OCI-LY3 (cell line): ENCODE measurements around the gene IBSP.

Experiments used
- H2AFZ ChIP-seq: fragments of 200-600, 300-600 bp; shearing (Covaris generic); 2 replicates; pipeline ENCODE4 v1.6.0; 2014; ENCODE audit warnings: antibody characterized with exemption, low read depth, low read length
- H3K27ac ChIP-seq: fragments of 200-600, 300-600 bp; sonication (generic); 2 replicates; pipeline ENCODE4 v1.5.1; 2014; ENCODE audit warnings: mild to moderate bottlenecking, low read length, moderate library complexity, mixed read lengths
- H3K27me3 ChIP-seq: fragments of 200-600, 300-600 bp; sonication (generic); 2 replicates; pipeline ENCODE4 v1.6.1; 2014; ENCODE audit warnings: low read depth, low read length, mixed read lengths
- H3K36me3 ChIP-seq: fragments of 200-600, 300-600 bp; sonication (generic); replicated peaks from 2 replicates; pipeline ENCODE3; 2014; ENCODE audit warnings: low read depth, low read length, mixed read lengths
- H3K4me1 ChIP-seq: fragments of 300-600, 200-600 bp; sonication (generic); 2 replicates; pipeline ENCODE4 v1.6.1; 2014; ENCODE audit warnings: low read length, mixed read lengths
- H3K4me2 ChIP-seq: fragments of 200-600, 300-600 bp; sonication (generic); 2 replicates; pipeline ENCODE4 v1.6.1; 2014; ENCODE audit warnings: low read length, mixed read lengths
- H3K4me3 ChIP-seq: fragments of 300-600, 200-600 bp; sonication (generic); 2 replicates; pipeline ENCODE4 v1.5.1; 2014; ENCODE audit warnings: antibody characterized with exemption, mild to moderate bottlenecking, low read length, moderate library complexity
- H3K79me2 ChIP-seq: fragments of 300-600, 200-600 bp; shearing (Covaris generic); 2 replicates; pipeline ENCODE4 v1.6.1; 2014; ENCODE audit warnings: mild to moderate bottlenecking, low read length, mixed read lengths
- H3K9ac ChIP-seq: fragments of 300-600, 200-600 bp; shearing (Covaris generic); 2 replicates; pipeline ENCODE4 v1.6.0; 2014; ENCODE audit warnings: mild to moderate bottlenecking, low read length, moderate library complexity
- H3K9me3 ChIP-seq: fragments of 200-600, 300-600 bp; shearing (Covaris generic); 2 replicates; pipeline ENCODE4 v1.6.1; 2014; ENCODE audit warnings: low read length, mixed read lengths; ENCODE audit not compliant: insufficient read depth
- H4K20me1 ChIP-seq: fragments of 200-600, 300-600 bp; sonication (generic); 2 replicates; pipeline ENCODE4 v1.6.1; 2016; ENCODE audit warnings: low read length, mixed read lengths; ENCODE audit not compliant: insufficient read depth
- CTCF ChIP-seq: fragments of 200-600, 300-600 bp; sonication (generic); IDR thresholded peaks from 2 replicates; pipeline ENCODE4 v1.5.1; 2014; ENCODE audit warnings: antibody characterized with exemption, low read length, low read depth
- EZH2phosphoT487 ChIP-seq: fragments of 200-600 bp; shearing (Covaris generic); IDR thresholded peaks from 2 replicates; pipeline ENCODE4 v1.6.1; 2018; ENCODE audit warnings: antibody characterized with exemption, mixed run types, low read depth

The IBSP gene

GRCh38 chr4:87799301-87800113 lies at the start of gene IBSP:
Gene IBSP (plus strand): TSS chr4:87799554. CDS start chr4:87802362, 2,808 bp downstream.
- H3K79me2 ChIP-seq, result no peaks in the 10 kb centered on the region
- no peaks in the 10 kb centered on the region for H3K9me3 ChIP-seq
- no peaks in the 10 kb centered on the region for H4K20me1 ChIP-seq
- no peaks in the 10 kb centered on the region for H3K4me1 ChIP-seq
- no peaks in the 10 kb centered on the region for H3K27me3 ChIP-seq
- no peak within 1 kb of the TSS for H3K9ac ChIP-seq
- no peak within 1 kb of the TSS for H3K4me3 ChIP-seq
- TF ChIP-seq EZH2phosphoT487 (no peak), CTCF (no peak)
- H3K36me3 ChIP-seq, result no peaks in the 10 kb centered on the region
- no peak within 1 kb of the TSS for H3K4me2 ChIP-seq
- no peak within 1 kb of the TSS for H3K27ac ChIP-seq
- no peak within 1 kb of the TSS for H2AFZ ChIP-seq

- no peak overlapping the region for H3K27ac ChIP-seq
- H4K20me1 ChIP-seq, result no peaks in the 10 kb centered on the region
Measured at GRCh38 chr4:87749883-87750282, 49.5 kb upstream of the IBSP start.

GRCh38 chr4:87758270-87758669 lies 41.1 kb upstream of the IBSP start:
- Histone ChIP-seq H3K27me3 (no peaks in the 10 kb centered on the region), H4K20me1 (no peaks in the 10 kb centered on the region), H3K4me3 (no peak overlapping the region), H2AFZ (no peak overlapping the region), H3K4me2 (no peak overlapping the region), H3K9me3 (no peaks in the 10 kb centered on the region), H3K9ac (no peak overlapping the region), H3K27ac (no peak overlapping the region), H3K36me3 (no peaks in the 10 kb centered on the region), H3K4me1 (peaks cover 6% of the 10 kb centered on the region; the same call in 1 of the 2 replicates), H3K79me2 (no peaks in the 10 kb centered on the region)
- no peak for TF ChIP-seq CTCF
- TF ChIP-seq EZH2phosphoT487, result no peak

More at GRCh38 chr4:87749883-87750282, 49.5 kb upstream of the IBSP start:
- H3K4me3 ChIP-seq, result no peak overlapping the region
- no peaks in the 10 kb centered on the region for H3K27me3 ChIP-seq
- no peak overlapping the region for H2AFZ ChIP-seq
- TF ChIP-seq CTCF (no peak), EZH2phosphoT487 (no peak)
- no peak overlapping the region for H3K9ac ChIP-seq
- H3K9me3 ChIP-seq, result no peaks in the 10 kb centered on the region
- H3K4me1 ChIP-seq, result no peaks in the 10 kb centered on the region
- no peaks in the 10 kb centered on the region for H3K79me2 ChIP-seq
- no peak overlapping the region for H3K4me2 ChIP-seq
- H3K36me3 ChIP-seq, result no peaks in the 10 kb centered on the region

GRCh38 chr4:87762311-87762710 lies 37.0 kb upstream of the IBSP start:
- Histone ChIP-seq H3K9me3 (no peaks in the 10 kb centered on the region), H3K9ac (no peak overlapping the region)

More at GRCh38 chr4:87762311-87762710, 37.0 kb upstream of the IBSP start:
- Histone ChIP-seq H3K27ac (no peak overlapping the region), H4K20me1 (no peaks in the 10 kb centered on the region), H3K36me3 (no peaks in the 10 kb centered on the region), H2AFZ (no peak overlapping the region), H3K4me3 (no peak overlapping the region), H3K4me2 (no peak overlapping the region), H3K79me2 (no peaks in the 10 kb centered on the region), H3K27me3 (no peaks in the 10 kb centered on the region), H3K4me1 (peaks cover 3% of the 10 kb centered on the region; the same call in 1 of the 2 replicates)
- TF ChIP-seq EZH2phosphoT487 (no peak), CTCF (no peak)
